Measurements from ENCODE around the gene CHRNA9. TPM values are rescaled to one million over a fixed set of nuclear protein-coding genes. Genes with fewer than 3 reads are reported as not detected.

CHRNA9 gene
- total RNA-seq, 1 experiment from 2014 or later = 1.2 TPM

GRCh38 chr4:40402556-40402955, 67.4 kb downstream of the CHRNA9 start:
- Mint-ChIP-seq H3K27me3 (ENCODE audit: low read depth) (no peaks in the 10 kb centered on the region; the same call in 1 of the 2 replicates), H3K4me1 (peaks cover 9% of the 10 kb centered on the region), H3K27ac (no peak overlapping the region), H3K4me3 (no peak overlapping the region), H3K9me3 (peaks cover 20% of the 10 kb centered on the region), H3K36me3 (peaks cover 20% of the 10 kb centered on the region)
- ChIA-PET CTCF (interaction anchor here (0.6 to 1.0 kb wide), 2 partner anchors 77 to 103 kb away, joined by 3 read pairs; no protein-coding TSS in a partner anchor), POLR2A (no interaction called here)
- TF ChIP-seq ZNF423 (CRISPR knock-in tag; IDR thresholded peaks at IDR 0.05) = no peak
- no peak for TF ChIP-seq ZNF219 (CRISPR knock-in tag; IDR thresholded peaks at IDR 0.05; ENCODE audit: borderline replicate concordance)
- no peak for TF ChIP-seq SP1 (CRISPR knock-in tag; conservative IDR thresholded peaks at IDR 0.05)
- no peak for TF ChIP-seq NFATC4 (CRISPR knock-in tag; IDR thresholded peaks at IDR 0.05)
- TF ChIP-seq NR3C1 (CRISPR knock-in tag; conservative IDR thresholded peaks at IDR 0.05; ENCODE audit: low read depth) = no peak
- no peak for TF ChIP-seq ARID4B (CRISPR knock-in tag; IDR thresholded peaks at IDR 0.05; ENCODE audit: borderline replicate concordance)
- TF ChIP-seq ERG (CRISPR knock-in tag; IDR thresholded peaks at IDR 0.05) = no peak
- no peak for TF ChIP-seq CREM (CRISPR knock-in tag; IDR thresholded peaks at IDR 0.05)
- TF ChIP-seq ZNF425 (CRISPR knock-in tag; conservative IDR thresholded peaks at IDR 0.05) = no peak
- TF ChIP-seq RELA (CRISPR knock-in tag; IDR thresholded peaks at IDR 0.05; ENCODE audit: borderline replicate concordance) = no peak
- TF ChIP-seq JUN (CRISPR knock-in tag; IDR thresholded peaks at IDR 0.05) = no peak
- no peak for TF ChIP-seq CTCF (IDR thresholded peaks at IDR 0.05)
- TF ChIP-seq FOXJ3 (CRISPR knock-in tag; IDR thresholded peaks at IDR 0.05; ENCODE audit: borderline replicate concordance) = no peak
- TF ChIP-seq ZBTB21 (CRISPR knock-in tag; IDR thresholded peaks at IDR 0.05; ENCODE audit: borderline replicate concordance) = no peak
- ATAC-seq (no peak), DNase-seq (ENCODE audit: low spot score) (no peak)

- TF ChIP-seq IRF2 (CRISPR knock-in tag; IDR thresholded peaks at IDR 0.05; ENCODE audit: borderline replicate concordance, low read depth) = no peak
- TF ChIP-seq ERG (CRISPR knock-in tag; IDR thresholded peaks at IDR 0.05) = no peak
- TF ChIP-seq ETV6 (CRISPR knock-in tag; IDR thresholded peaks at IDR 0.05) = no peak
- no peak for TF ChIP-seq ZNF121 (CRISPR knock-in tag; IDR thresholded peaks at IDR 0.05)
- TF ChIP-seq ZNF512 (CRISPR knock-in tag; IDR thresholded peaks at IDR 0.05; ENCODE audit: borderline replicate concordance) = no peak
- peaks cover 9% of the 10 kb centered on the region for H3K4me1 Mint-ChIP-seq
- ChIA-PET CTCF (interaction anchor here (0.6 to 1.0 kb wide), 2 partner anchors 78 to 104 kb away, joined by 3 read pairs; no protein-coding TSS in a partner anchor), POLR2A (no interaction called here)
- no peak overlapping the region for H3K27ac Mint-ChIP-seq
- H3K36me3 Mint-ChIP-seq = peaks cover 23% of the 10 kb centered on the region
- no peak overlapping the region for H3K4me3 Mint-ChIP-seq
- H3K9me3 Mint-ChIP-seq = peaks cover 24% of the 10 kb centered on the region
- no peak; the same call in 1 of the 2 replicates for ATAC-seq
- DNase-seq (ENCODE audit: low spot score) = no peak
- H3K27me3 Mint-ChIP-seq (ENCODE audit: low read depth) = no peaks in the 10 kb centered on the region; the same call in 1 of the 2 replicates
Measured at GRCh38 chr4:40403081-40403480, 67.9 kb downstream of the CHRNA9 start.

Data from WTC11 (cell line).